HG03469 (cell line): ENCODE results near the gene PRAMEF5.
"Not testable (repeated sequence)": the region's sequence is repeated elsewhere in the genome, so short reads cannot be mapped to it uniquely, and the experiment has no call there.

ENCODE experiments used
- ATAC-seq: cut with Tn5 transposase; IDR thresholded peaks from one replicate; pipeline ENCODE4 v1.9.1; 2021; ENCODE audit warnings: mild to moderate bottlenecking, moderate library complexity, moderate number of reproducible peaks; ENCODE audit not compliant: unreplicated experiment

Gene PRAMEF5

DNA sequence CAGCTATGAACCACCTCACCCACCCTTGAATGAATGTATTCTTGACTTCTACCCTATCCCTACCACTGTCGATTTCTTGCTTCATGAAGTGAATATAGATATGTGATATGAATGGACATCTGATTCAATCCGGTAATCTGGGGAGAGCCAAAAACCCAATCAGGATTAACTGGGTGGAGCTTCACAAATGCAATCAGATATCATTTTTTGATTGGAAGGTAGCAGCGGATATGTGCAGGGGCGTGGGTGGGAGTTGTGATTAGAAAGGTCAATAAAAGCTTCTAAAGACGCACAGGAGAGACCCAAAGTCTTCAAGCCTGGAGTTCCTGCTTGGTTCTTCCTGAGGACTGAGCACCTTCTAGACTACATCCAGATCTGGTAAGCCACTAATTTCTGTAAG lies at the start of gene PRAMEF5:
Gene PRAMEF5, plus strand, starts transcription at position 301 of the 400 bp plus-strand sequence. CDS start 5,071 bp downstream, outside the sequence.
- not testable (repeated sequence) for ATAC-seq

- ATAC-seq: not testable (repeated sequence)
Measured at GRCh38 chr1:13208712-13209111, 45.3 kb upstream of the PRAMEF5 start.

GRCh38 chr1:13216619-13217018 lies 37.4 kb upstream of the PRAMEF5 start:
- ATAC-seq: not testable (repeated sequence)

GRCh38 chr1:13219203-13219602 lies 34.8 kb upstream of the PRAMEF5 start:
- ATAC-seq: not testable (repeated sequence)

DNA sequence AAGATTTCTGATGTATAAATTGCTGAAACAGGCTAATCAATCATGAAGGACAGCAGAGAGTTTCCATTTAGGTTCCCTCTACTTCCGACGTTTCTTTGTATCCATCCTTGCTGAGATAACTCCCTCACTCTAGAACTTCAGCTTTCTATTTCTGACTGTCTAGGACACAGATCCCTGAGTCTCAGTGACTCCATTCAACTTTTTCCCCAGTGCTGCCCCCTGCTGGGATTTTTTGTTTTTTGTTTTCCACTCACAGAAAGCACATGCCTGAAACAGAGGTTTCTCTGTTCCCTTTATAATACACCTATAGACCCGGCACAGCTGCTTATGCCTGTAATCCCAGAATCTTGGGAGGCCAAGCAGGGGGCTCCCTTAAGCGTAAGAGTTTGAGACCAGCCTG lies 31.2 kb upstream of the PRAMEF5 start:
- ATAC-seq: not testable (repeated sequence)

DNA sequence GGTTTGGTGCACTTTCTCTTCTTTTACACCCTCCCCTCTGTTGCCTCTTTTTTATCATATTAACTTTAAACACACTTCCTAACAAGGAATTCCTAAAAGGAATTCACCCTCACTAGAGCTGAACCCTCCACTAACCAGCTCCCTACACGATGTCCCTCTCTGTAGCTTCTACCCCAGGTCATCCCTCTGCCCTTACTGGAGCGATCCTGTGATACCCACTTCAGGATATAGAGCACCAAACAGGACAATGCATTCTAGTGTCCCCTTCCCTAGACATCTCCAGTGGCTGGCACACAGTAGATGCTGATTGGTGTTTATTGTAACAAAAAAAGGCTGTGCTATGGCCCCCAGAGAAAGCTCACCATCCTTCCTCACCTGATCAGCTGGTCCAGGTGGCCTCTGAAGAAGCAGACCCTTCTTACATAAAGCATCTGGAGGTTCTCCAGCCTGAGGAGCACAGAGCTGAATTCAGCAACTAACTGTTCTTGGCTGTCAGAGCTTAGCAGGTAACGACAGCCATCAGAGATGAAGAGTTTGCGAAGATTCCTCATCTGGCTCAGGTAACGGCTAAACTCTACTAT lies 29.4 kb upstream of the PRAMEF5 start:
- no peak for ATAC-seq

DNA sequence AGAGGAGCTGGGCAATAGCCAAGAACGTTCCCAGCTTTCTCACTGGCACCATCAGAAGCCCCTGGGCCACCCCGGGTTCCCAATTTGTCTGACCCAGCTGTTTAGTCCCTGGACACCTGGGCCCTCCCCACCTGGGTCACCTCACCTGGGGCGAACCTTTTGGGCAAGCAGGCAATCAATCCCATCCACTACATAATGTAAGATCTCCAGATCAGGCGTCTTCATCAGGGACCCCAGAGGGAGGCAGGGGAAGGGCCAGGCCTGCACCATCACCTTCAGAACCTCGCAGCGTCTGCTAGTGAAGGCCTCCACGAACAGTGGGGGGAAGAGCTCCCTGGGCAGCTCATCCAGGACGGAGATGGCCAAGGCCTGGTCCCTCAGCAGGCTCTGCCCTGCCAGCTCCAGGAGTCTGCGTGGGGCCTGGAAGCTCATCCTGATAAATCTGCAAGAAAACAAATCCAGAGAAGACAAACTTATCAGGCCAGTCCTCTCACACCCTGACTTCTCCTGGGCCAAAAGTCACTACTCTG lies 28.3 kb upstream of the PRAMEF5 start, which contains the start of gene PRAMEF18:
Gene PRAMEF18, minus strand, starts transcription at position 480 of the 530 bp plus-strand sequence. Its CDS starts 48 bp downstream, at position 432.
- not testable (repeated sequence) for ATAC-seq

DNA sequence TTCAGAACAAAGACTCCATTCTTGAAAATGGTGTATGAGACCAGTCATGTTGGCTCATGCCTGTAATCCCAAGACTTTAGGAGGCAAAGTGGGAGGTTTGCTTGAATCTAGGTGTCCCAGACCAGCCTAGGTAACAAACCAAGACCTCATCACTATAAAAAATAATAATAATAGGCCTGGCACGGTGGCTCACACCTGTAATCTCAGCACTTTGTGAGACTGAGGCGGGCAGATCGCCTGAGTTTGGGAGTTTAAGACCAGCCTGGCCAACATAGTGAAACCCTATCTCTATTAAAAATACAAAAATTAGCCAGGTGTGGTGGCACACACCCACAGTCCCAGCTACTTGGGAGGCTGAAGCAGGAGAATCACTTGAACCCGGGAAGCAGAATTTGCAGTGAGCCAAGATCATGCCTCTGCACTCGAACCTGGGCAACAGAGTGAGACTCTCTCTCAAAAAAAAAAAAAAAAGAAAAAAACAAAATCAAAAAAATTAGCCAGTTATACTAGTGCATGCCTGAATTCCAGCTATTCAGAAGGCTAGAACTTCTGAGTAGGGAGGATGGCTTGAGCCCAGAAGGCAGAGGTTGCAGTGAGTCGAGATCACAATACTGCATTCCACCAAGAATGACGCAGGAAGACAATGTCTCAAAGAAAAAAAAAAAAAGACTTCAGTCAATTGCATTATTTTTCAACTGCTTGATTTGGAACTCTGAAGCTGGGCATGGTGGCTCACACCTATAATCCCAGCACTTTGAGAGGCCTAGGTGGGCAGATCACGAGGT lies 26.5 kb upstream of the PRAMEF5 start:
- ATAC-seq: not testable (repeated sequence)

DNA sequence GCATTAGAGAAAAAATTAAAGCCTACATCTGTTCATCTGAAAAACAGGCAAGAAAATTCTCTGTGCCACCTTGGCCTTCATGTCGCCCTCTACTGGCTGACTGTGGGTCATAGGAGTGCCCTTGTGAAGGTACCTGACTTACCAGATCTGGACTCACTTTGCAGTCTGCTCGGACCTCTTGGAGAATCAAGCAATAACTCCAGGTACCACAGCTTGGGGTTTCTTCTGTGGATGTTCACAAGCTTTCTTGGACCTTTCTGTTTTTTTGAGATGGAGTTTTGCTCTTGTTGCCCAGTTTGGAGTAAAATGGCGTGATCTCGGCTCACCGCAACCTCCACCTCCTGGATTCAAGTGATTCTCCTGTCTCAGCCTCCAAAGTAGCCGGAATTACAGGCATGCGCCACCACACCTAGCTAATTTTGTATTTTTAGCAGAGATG lies 25.6 kb upstream of the PRAMEF5 start:
- ATAC-seq: no peak

- ATAC-seq: not testable (repeated sequence)
Measured at GRCh38 chr1:13230096-13230495, 23.9 kb upstream of the PRAMEF5 start.

GRCh38 chr1:13230601-13231000 lies 23.4 kb upstream of the PRAMEF5 start:
- not testable (repeated sequence) for ATAC-seq

GRCh38 chr1:13231061-13231750 lies 22.8 kb upstream of the PRAMEF5 start:
- ATAC-seq: not testable (repeated sequence)

GRCh38 chr1:13232056-13232455 lies 21.9 kb upstream of the PRAMEF5 start:
- ATAC-seq: not testable (repeated sequence)

DNA sequence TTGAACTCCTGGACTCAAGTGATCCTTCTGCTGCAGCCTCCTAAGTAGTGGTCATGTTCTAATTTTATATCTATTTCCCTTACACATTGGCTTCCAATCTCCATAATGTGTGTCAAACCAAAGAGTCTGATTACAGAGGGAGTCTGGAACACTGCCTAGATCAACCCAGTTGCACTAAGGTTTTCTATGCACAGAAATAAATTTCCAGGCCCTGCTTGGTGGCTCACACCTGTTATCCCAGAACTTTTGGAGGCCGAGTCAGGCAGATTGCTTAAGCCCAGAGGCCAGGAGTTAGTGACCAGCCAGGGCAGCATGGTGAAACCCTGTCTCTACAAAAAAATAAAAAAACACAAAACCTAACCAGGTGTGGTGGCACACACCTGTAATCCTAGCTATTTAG lies 19.9 kb upstream of the PRAMEF5 start:
- ATAC-seq: not testable (repeated sequence)

GRCh38 chr1:13237572-13237971 lies 16.4 kb upstream of the PRAMEF5 start:
- ATAC-seq: not testable (repeated sequence)

- not testable (repeated sequence) for ATAC-seq
Measured at GRCh38 chr1:13239633-13240032, 14.4 kb upstream of the PRAMEF5 start.

DNA sequence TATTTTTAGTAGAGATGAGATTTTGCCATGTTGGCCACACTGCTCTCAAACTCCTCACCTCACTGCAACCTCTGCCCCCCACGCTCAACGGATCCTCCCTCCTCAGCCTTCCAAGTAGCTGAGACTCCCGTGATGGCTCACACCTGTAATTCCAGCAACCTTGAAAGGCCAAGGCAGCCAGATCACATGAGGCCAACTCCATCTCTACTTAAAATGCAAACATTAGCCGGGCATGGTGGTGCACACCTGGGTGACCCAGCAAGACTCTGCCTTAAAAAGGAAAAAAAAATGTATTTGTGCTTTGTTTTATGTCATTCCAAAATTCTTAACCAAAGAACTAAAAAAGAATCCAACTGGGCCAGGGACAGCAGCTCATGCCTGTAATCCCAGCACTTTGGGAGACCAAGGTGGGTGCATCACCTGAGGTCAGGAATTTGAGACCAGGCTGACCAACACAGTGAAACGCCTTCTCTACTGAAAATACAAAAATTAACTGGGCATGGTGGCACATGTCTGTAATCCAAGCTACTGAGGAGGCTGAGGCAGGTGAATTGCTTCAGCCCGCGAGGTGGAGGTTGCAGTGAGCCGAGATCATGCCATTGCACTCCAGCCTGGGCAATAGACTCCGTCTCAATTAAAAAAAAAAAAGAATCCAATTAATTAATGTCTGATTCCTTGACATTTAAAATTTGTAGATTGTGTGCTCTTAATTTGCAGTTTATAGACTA lies 10.3 kb upstream of the PRAMEF5 start:
- not testable (repeated sequence) for ATAC-seq

- not testable (repeated sequence) for ATAC-seq
Measured at GRCh38 chr1:13245841-13246553, 8.0 kb upstream of the PRAMEF5 start.

GRCh38 chr1:13246554-13246871 lies 7.5 kb upstream of the PRAMEF5 start:
- ATAC-seq: not testable (repeated sequence)

DNA sequence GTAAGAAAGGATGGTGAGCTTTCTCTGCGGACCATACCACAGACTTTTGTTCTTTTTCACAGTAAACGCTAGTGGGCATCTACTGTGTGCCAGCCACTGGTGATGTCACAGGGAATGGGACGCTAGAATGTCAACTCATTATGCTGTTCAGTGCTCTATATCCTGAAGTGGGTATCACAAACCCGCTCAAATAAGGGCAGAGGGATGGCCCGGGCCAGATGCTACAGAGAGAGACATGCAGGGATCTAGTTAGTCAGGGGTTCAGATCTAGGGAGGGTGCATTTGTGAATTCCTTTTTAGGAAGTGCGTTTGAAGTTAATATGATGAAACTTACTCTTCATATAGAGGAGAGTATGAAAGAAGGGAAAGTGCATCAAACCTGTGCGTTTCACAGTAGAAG lies 6.9 kb upstream of the PRAMEF5 start:
- not testable (repeated sequence) for ATAC-seq
